NCI-H1930 (cell line): ENCODE results near the gene TMC8.

Experiments
- DNase-seq, 2 experiments: peaks; one replicate each; lab custom pipeline; 2025; lab: John Stamatoyannopoulos, UW

Gene TMC8

GRCh38 chr17:78180083-78180482 is 49.5 kb downstream of the TMC8 start:
- DNase-seq = no peak

GRCh38 chr17:78180508-78180907 is 49.9 kb downstream of the TMC8 start:
- DNase-seq = no peak

GRCh38 chr17:78182504-78182903 is 51.9 kb downstream of the TMC8 start:
- no peak for DNase-seq

GRCh38 chr17:78183916-78184315 is 53.3 kb downstream of the TMC8 start:
- no peak for DNase-seq

- DNase-seq = no peak
Observed at GRCh38 chr17:78184351-78184750, 53.8 kb downstream of the TMC8 start.

- no peak for DNase-seq
Observed at GRCh38 chr17:78184868-78185267, 54.3 kb downstream of the TMC8 start.

- DNase-seq = no peak
Observed at GRCh38 chr17:78185981-78186691, 55.6 kb downstream of the TMC8 start.

GRCh38 chr17:78186692-78187595 is 56.4 kb downstream of the TMC8 start, which contains the start of the genes AFMID and TK1:
AFMID (plus strand) TSS chr17:78187362; CDS start chr17:78187371, 9 bp downstream.
TK1 (minus strand) TSS chr17:78187052; CDS start chr17:78186994, 58 bp downstream.
- DNase-seq = peak; percentile 96 to 99
